DMS53 treated with DMSO at 0.1 percent for 48 hours (cell line): ENCODE results near the gene CD226.
"Not testable (repeated sequence)": the region's sequence is repeated elsewhere in the genome, so short reads cannot be mapped to it uniquely, and the experiment has no call there.

Source experiments
- DNase-seq: peaks from one replicate; lab custom pipeline; 2025; ENCODE audit not compliant: unreplicated experiment; lab: John Stamatoyannopoulos, UW

CD226 gene

GRCh38 chr18:69876490-69876889 is 71.2 kb downstream of the CD226 start:
- DNase-seq, result no peak

- DNase-seq, result no peak
Observed at GRCh38 chr18:69874058-69874457, 73.6 kb downstream of the CD226 start.

GRCh38 chr18:69872661-69873060 is 75.0 kb downstream of the CD226 start:
- no peak for DNase-seq

GRCh38 chr18:69871363-69871762 is 76.3 kb downstream of the CD226 start:
- peak; percentile 83 for DNase-seq

GRCh38 chr18:69870736-69871135 is 76.9 kb downstream of the CD226 start:
- DNase-seq, result no peak

- DNase-seq, result no peak
Observed at GRCh38 chr18:69866212-69866611, 81.5 kb downstream of the CD226 start.

GRCh38 chr18:69865776-69866175 is 81.9 kb downstream of the CD226 start:
- no peak for DNase-seq

- not testable (repeated sequence) for DNase-seq
Observed at GRCh38 chr18:69864802-69865201, 82.9 kb downstream of the CD226 start.

- DNase-seq, result no peak
Observed at GRCh38 chr18:69858897-69859296, 88.8 kb downstream of the CD226 start.

- no peak for DNase-seq
Observed at GRCh38 chr18:69854455-69854854, 93.2 kb downstream of the CD226 start.

GRCh38 chr18:69853051-69853450 is 94.6 kb downstream of the CD226 start:
- DNase-seq, result no peak

- DNase-seq, result peak; percentile 69
Observed at GRCh38 chr18:69845593-69846506, 101.8 kb downstream of the CD226 start.

GRCh38 chr18:69844656-69845055 is 103.0 kb downstream of the CD226 start:
- DNase-seq, result no peak

- DNase-seq, result no peak
Observed at GRCh38 chr18:69843015-69843414, 104.7 kb downstream of the CD226 start.

GRCh38 chr18:69841117-69841516 is 106.6 kb downstream of the CD226 start:
- DNase-seq, result no peak

- DNase-seq, result no peak
Observed at GRCh38 chr18:69840445-69840844, 107.2 kb downstream of the CD226 start.

GRCh38 chr18:69840001-69840400 is 107.7 kb downstream of the CD226 start:
- DNase-seq, result no peak

GRCh38 chr18:69839497-69839896 is 108.2 kb downstream of the CD226 start:
- no peak for DNase-seq

- no peak for DNase-seq
Observed at GRCh38 chr18:69838620-69839411, 108.9 kb downstream of the CD226 start.

- DNase-seq, result no peak
Observed at GRCh38 chr18:69838003-69838402, 109.7 kb downstream of the CD226 start.

GRCh38 chr18:69834980-69835379 is 112.7 kb downstream of the CD226 start:
- DNase-seq, result not testable (repeated sequence)

- DNase-seq, result no peak
Observed at GRCh38 chr18:69830189-69830588, 117.5 kb downstream of the CD226 start.
